HG02588 (cell line): Measurements from ENCODE around the gene IFIT2.
A peak's percentile ranks its signal among the peaks of the same experiment; 100 is the strongest.
"Not testable (repeated sequence)": the region's sequence is repeated elsewhere in the genome, so short reads cannot be mapped to it uniquely, and the experiment has no call there.

Source experiments
- ATAC-seq: cut with Tn5 transposase; IDR thresholded peaks from one replicate; pipeline ENCODE4 v1.9.1; 2021; ENCODE audit warnings: mild to moderate bottlenecking, moderate library complexity; ENCODE audit not compliant: unreplicated experiment

IFIT2 gene

DNA sequence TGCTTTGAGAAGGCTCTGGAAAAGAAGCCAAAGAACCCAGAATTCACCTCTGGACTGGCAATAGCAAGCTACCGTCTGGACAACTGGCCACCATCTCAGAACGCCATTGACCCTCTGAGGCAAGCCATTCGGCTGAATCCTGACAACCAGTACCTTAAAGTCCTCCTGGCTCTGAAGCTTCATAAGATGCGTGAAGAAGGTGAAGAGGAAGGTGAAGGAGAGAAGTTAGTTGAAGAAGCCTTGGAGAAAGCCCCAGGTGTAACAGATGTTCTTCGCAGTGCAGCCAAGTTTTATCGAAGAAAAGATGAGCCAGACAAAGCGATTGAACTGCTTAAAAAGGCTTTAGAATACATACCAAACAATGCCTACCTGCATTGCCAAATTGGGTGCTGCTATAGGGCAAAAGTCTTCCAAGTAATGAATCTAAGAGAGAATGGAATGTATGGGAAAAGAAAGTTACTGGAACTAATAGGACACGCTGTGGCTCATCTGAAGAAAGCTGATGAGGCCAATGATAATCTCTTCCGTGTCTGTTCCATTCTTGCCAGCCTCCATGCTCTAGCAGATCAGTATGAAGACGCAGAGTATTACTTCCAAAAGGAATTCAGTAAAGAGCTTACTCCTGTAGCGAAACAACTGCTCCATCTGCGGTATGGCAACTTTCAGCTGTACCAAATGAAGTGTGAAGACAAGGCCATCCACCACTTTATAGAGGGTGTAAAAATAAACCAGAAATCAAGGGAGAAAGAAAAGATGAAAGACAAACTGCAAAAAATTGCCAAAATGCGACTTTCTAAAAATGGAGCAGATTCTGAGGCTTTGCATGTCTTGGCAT lies 4.8 kb downstream of the IFIT2 start:
- no peak for ATAC-seq

DNA sequence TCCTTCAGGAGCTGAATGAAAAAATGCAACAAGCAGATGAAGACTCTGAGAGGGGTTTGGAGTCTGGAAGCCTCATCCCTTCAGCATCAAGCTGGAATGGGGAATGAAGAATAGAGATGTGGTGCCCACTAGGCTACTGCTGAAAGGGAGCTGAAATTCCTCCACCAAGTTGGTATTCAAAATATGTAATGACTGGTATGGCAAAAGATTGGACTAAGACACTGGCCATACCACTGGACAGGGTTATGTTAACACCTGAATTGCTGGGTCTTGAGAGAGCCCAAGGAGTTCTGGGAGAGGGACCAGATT lies 5.4 kb downstream of the IFIT2 start:
- no peak for ATAC-seq

DNA sequence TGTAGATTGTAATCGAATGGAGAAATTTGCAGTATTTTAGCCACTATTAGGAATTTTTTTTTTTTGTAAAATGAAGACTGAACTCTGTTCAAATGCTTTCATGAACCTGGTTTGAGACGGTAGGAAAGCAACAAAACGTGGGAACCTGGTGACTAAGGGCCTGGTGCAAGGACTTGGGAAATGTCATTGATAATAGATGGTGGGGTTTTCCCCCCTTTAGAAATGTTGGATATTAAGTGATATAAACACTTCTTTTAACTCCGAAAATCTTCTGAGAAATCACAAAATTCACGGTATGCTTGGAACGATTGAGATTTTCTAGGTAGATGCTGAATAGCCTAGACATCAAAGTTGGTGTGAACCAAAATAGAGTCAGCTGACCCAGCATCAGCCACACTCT lies 6.4 kb downstream of the IFIT2 start:
- no peak for ATAC-seq

DNA sequence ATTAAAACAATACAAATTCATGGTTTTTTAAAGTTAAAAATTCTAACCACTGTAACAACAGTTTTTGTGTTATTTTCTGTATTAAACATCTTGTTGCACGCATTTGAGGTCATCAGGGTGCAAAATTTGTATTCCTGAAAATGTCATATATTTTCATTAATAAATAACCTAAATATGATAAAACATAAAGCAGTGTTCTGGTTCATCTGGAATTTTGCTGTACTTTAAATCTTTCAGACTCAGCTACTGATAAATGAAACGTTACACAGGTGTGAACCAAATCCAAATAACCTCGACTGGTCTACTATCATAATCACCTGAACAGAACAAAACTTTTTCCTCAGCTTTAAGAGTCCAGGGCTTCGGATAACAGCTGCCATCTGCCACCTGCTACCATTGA lies 6.9 kb downstream of the IFIT2 start:
- no peak for ATAC-seq

DNA sequence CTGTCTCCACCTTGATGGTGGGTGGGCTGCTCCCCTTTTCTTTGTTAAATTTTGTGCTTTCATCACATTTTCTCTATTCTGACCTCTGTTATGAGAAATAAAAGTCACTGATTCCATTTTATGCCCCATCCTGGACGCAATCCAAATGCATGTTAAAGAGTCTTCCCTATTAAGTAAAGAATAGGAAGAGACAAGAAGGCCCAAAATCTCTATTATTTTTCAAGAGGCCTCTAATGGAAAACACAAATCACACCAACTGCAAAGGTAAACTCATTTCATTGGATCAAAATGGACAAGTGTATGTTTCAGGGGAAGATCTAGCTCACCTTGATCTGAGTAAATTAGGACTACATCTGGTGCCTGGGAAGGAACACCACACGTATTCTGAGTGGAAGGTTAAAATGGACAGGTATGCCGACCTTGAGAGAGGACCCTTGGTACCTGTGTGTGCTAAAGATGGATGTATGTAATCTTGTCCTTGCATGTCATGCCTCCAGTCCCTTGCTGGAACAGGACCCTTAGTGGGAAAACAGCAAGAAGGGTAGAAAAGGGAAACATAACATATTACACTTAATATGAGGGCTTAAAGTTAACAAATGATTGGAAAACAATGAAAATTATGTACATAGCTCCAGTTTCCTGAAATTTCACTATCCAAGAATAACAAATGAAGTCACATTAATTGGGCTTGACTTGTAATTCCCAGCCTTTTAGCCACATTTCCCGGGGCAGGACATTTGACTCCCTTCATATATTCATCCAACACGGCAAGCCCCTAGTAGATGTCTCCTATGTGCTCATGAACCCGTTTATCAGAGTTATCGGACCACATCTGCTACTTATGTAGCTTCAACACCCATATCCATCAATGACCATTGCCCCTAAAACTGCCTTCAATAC lies 7.6 kb downstream of the IFIT2 start:
- no peak for ATAC-seq

DNA sequence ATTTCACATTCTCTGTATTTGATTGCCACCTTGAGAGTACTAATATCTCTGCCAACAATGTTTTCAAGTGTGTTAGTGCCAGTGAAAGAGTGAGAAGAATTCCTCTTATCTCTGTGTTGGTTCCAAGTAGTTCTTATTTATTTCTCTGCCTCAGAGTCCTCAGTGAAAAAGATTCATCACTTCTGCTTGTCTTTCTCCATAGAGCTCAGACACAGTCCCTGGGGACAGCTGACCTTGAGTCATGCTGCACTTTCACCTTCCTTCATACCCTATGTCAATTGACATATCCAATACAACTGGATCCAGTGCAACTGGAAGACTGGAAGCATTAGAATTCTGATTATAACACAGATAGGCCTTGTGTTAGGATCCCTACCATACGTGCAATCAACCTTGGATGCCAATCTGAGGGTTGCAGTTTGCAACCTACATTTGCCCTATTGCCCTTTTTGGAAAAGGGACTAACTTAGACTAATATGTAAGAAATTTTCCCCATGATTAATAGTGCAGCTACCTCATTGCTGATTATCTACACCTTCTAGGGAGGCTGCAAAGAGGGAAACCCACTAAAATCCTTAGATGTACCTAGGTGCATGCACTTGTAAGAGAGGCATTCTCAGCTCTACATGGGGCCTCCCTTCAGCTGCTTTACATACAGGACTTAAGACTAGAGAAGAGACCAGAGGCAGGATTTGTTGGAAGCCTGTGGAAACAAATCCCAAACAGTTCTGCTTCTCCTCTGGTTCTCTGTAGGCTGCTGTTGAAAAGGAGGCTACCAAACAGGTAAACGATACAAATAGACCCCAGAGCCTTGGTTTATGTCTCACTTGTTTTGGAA lies 8.4 kb downstream of the IFIT2 start:
- ATAC-seq, result no peak

DNA sequence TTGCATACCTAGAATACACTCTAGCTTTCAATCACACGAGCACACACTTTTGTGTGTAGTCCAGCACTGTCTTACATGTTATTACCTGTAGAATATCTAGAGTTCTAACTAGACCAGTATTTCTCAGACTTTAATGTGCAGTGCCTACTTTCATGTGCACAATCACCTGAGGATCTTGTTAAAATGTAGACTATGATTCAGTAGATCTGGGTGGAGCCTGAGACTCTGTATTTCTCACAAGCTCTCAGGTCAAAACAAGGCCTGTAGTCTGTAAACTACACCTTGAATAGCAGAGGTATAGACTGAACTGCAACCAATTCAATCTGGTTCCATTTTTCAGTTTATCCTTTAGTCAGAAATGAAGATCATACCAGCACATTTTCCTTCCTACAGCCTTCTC lies 11.1 kb downstream of the IFIT2 start:
- ATAC-seq, result no peak

DNA sequence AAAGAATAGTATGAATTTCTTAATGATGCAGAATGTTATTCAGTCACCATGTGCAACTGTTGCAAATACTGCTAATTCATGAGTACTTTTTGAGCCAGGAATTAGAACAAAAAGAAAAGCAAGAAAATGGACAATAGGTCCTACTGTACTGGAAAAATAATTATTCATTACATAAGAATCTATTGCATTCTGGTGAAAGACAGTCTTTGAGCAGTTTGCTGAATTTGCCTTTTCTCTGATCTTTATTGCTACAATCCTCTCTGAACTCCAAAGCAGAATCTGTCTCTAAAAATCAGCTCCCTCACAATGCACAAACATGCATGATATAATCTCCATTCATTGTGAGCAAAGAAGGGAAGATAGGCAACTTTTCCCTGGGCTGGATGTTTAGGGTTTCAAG lies 12.8 kb downstream of the IFIT2 start:
- no peak for ATAC-seq

DNA sequence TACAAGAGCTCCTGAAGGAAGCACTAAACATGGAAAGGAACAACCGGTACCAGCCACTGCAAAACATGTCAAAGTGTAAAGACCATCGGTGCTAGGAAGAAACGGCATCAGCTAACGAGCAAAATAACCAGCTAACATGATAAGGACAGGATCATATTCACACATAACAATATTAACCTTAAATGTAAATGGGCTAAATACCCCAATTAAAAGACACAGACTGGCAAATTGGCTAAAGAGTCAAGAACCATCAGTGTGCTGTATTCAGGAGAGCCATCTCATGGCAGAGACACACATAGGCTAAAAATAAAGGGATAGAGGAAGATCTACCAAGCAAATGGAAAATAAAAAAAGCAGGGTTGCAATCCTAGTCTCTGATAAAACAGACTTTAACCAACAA lies 16.2 kb downstream of the IFIT2 start:
- not testable (repeated sequence) for ATAC-seq

DNA sequence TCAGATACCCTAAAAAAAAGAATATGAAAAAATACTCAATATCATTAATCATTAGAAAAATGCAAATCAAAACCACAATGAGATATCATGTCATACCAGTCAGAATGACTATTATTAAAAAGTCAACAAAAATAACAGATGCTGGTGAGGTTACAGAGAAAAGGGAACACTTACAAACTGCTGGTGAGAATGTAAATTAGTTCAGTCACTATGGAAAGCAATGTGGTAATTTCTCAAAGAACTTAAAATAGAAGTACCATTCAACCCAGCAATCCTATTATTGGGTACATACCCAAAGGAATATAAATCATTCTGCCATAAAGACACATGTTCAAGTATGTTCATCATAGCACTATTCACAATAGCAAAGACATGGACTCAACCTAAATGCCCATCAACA lies 23.2 kb downstream of the IFIT2 start:
- not testable (repeated sequence) for ATAC-seq

DNA sequence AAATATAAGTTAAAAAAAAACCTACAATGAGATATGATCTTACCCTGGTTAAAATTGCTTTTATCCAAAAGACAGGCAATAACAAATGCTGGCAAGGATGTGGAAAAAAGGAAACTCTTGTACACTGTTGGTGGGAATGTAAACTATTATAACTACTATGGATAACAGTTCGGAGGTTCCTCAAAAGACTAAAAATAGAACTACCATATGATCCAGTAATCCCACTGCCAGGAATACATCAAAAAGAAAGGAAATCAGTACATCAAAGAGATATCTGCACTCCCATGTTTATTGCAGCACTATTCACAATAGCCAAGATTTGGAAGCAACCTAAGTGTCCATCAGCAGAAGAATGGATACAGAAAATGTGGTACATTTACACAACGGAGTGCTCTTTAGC lies 24.0 kb downstream of the IFIT2 start:
- not testable (repeated sequence) for ATAC-seq

DNA sequence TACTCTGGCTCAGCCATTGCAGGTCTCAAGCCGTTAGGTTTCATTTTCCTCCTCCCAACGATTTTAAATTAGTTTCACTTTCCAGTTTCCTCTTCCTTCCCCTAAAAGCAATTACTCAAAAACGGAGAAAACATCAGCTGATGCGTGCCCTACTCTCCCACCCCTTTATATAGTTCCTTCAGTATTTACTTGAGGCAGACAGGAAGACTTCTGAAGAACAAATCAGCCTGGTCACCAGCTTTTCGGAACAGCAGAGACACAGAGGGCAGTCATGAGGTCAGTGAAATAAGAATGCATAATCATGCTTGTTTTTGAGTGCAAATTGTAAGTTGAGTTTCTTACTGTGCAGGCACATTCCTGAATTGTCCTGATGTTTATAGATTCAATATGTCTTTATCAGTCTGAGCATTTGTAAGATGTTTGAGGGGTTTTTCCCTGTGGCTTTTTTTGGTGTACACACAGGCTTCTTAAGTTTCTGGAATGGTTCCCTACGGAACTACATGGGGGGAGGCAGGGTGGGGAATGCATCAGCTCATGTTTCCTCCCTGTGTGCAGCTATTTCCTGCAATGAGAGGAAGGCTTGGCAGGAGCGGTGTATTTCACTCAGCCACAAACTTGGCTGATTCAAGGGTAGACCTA lies 26.1 kb downstream of the IFIT2 start, which contains the start of gene IFIT3:
TSS of gene IFIT3 (plus strand) at position 195 of the 639 bp plus-strand sequence. CDS start at position 272, 77 bp downstream.
- no peak for ATAC-seq

DNA sequence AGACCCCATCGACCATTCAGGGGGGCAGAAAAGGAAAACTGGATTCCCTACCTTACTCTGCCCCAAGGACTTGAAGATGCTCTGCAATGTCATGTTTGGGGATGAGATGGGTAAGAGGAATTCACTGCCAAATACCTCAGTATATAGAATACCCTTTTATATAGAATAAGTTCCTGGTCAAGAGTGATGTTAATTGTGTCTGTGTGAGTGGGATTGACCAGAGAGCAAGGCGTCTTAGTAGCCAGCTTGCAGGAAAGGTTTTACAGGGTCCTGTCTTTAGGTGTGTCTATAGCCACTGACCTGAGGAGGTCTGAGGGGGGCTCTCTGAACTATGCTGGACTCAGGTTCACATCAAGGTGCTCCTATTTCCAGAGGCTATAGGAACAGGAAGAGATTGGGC lies 27.3 kb downstream of the IFIT2 start:
- ATAC-seq, result no peak

DNA sequence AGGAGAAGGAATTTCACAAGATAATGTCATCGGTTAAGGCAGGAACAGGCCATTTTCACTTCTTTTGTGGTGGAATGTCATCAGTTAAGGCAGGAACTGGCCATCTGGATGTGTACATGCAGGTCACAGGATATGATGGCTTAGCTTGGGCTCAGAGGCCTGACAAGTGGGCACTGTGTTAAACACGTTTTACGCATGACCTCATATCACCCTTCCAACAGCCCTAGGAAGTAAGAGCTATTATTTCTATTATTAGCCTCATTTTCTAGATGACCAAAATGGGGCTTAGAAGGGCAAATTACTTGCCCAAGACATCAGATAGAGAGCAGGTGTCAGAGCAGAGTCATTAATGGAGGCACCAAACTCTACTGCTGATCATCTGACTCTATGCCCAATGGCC lies 28.2 kb downstream of the IFIT2 start:
- ATAC-seq, result not testable (repeated sequence)

DNA sequence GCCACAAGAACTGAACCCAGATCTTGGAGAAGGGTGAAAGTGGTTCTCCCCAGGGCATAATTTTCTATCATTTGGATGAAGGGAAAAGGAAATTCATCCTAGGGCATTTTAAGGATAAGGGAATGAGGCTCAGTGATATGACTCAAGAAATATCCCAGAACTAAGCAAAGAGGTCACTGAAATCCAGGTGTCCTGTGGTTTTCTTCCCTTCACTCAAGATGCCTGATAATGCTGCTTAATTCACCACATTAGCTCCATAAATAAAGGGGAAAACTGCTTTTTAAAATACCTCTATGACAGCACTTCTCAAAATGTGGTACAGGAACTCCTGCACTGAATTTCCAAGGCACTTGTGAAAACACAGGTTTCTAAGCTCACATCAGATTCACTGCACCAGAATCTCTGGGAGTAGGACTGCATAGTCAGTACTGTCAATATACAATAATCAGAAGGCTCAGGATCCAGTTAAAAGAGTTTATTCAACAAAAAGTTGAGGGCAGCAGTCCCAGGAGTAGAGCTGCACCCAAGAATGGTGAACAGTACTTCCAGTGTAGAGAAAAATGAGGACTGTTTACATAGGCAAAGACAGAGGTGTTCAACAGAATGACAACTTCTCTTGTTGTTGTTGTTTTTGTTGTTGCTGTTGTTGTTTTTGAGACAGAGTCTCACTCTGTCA lies 28.8 kb downstream of the IFIT2 start:
- no peak for ATAC-seq

DNA sequence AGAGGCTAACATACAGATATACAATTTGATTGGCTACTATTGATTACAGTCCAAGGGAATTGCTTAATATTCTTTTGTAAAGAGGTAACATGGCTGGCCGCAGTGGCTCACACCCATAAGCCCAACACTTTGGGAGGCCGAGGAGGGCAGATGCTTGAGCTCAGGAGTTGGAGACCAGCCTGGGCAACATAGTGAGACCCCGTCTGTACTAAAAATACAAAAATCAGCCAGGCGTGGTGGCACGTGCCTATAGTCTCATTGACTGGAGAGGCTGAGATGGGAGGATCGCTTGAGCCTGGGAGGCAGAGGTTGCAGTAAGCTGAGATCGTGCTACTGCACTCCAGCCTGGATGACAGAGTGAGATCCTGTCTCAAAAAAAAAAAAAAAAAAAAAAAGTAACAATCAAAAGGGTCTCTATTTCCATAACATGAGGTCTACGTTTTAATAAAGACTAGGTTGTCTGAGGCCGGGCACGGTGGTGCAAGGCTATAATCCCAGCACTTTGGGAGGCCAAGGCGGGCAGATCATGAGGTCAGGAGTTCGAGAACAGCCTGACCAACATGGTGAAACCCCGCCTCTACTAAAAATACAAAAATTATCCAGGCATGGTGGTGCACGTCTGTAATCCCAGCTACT lies 29.8 kb downstream of the IFIT2 start:
- not testable (repeated sequence) for ATAC-seq

DNA sequence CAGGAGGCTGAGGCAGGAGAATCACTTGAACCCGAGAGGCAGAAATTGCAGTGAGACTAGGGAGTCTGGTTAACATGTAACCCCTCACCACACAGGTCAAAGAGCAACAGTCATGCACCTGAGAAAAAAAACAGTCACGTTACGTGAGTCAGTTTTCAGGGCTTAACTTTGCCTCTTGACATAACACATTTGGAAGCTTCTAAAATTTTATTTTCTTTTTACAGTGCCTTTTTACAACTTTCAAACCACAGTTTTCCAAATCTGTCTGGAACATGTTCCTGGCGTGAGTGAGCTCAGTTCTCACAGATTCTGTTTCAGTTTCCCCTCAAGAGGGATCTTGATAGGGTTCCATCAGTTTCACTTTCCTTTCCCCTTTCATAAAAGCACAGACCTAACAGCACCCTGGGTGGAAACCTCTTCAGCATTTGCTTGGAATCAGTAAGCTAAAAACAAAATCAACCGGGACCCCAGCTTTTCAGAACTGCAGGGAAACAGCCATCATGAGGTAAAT lies 30.3 kb downstream of the IFIT2 start:
- ATAC-seq, result peak; percentile 40

DNA sequence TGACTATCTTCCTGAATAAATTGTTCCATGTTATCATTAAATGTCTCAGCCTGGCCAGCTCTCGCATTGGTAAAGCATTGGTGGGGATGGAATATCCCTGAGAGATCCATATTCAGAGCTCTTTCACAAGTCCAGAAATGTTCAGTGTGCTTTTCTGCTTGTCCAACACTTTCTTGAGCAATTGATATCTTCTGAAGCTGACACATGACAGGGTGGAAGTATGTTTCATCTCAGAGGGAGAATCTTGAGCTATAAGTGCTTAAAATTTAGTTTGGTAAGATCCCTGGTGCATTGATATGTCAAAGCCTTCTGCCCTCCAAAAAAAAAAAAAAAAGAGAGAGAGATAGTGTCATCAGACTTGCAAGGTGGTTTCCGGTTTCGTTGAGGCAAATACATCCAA lies 33.4 kb downstream of the IFIT2 start:
- ATAC-seq, result no peak

DNA sequence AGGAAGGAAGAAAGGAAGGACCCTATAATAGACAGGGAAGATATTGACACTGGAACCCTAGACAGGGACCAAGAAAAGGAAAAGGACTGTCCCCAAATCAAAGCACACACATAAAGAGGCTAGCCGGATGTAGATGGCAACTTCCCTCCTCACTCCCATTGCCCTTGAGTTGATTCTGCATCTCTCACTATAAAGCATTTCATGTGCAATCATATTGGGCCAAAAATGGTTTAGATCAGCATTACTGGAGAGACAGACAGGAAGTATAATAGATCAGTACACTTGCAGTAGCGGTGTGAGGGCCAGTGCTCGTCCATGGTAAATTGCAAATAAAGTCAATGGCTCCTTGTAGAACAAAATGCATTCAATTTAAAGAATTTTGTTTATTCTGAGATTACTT lies 34.4 kb downstream of the IFIT2 start:
- ATAC-seq, result no peak
